ENCODE data around the gene NUP42.
"Not testable (repeated sequence)": the region's sequence is repeated elsewhere in the genome, so short reads cannot be mapped to it uniquely, and the experiment has no call there.

NUP42 gene

DNA sequence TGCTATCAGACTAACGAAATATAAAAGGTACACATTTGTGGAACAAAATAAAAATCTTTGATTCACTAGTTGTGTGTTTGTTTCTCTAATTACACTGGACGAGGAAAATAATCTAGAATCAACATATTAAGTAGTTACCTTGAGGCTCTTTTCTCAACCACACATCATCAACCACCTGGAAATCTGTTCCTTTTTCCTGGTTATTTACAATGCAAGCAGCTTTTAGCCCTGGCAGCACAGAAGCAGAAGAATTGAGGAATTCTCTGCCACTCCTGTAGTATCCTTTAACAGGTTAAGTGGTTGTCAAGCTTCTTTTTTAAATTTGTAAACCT is 23.7 kb downstream of the NUP42 start:
- no peak for DNase-seq

DNA sequence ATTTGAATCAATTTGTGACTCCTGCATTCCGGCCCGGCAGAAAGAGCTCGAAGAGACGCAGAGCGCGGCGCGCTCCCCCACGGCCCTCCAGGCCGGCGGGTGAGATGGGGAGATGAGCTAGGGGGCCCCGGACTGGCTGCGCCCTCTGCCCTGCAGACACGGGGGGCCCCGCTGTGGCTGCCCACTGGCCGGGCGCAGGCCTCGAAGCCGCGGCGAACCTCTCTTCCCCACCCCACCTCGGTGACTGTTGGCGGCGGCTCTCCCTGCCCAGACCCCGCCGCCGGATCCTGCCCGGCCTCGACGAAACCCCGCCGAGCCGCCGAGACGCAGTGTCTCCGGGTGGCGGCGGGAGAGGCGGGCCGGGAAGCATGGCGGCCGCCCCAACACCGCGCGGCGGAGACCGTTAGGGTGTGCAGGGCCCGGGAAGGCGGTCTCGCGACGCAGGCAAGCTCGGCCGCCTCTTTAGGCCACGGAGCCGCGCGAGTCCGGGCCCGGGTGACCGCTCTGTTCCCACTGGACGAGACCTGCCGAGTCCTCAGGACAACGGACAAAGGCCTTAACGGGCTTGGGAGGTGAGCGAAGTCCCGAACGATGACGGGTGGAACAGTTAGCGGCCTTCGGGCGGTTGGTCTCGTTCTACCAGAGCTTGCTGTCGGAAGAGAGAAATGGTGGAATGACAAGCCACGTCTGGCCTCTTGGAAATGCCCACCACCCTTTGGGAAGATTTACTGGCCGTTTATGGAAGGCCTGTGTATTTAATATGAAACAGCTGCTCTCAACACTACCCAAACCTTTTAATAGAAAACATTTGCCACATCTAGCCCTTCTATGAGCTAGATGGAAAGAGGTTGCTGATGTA is 24.3 kb downstream of the NUP42 start:
- no peak for DNase-seq

DNA sequence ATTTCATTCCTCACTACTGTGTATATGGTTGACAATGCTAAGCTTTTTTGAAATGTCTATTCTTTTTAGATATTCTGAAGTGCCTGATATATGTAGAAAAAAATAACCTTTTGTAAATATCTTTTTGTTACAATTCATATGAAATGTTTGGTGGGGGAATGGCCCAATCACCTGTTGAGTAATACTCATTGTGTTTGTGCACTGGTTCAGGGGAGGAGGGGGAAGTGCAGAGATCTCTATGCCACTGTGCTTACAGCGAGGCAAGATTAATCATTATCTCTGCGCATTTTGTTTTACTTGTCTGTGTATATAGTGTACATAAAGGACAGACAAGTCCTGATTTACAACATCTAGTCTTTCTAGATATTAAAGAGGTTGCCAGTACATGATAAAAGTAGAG is 25.2 kb downstream of the NUP42 start:
- no peak for DNase-seq

DNA sequence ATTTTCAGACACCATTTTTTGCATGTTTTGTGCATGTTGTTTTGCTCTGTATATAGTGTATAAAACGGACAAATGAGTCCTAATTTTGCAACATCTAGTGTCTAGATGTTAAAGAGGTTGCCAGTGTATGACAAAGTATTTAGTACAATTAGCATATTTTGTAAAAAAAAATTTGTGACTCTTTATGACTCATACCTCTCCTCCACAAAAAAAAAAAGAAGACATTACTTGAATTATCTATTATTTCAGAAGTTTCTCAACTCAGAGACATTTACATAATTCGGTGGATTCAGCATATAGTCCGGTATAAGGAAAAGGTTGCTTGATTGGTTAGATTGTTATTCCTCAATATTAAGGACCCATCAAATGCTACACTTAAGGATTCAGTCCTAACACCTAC is 26.0 kb downstream of the NUP42 start:
- no peak for DNase-seq

DNA sequence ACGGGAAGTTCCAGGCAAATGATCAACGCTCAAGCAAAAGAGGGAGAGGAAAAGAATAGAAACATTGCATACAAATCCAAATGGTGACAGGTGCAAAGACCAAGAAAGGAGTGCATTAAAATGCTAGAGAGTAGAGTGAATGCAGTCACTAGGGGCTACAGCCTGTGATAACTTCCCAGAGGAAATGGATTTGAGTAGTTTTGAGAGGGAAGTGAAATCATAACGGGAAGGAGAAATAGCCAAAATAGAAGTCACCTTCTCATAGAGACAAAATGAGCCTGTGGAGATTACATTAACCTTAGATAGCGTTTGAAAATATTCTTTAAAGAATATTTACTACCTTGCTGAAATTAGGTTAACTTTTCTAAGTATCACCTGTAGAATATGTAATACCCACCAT is 26.5 kb downstream of the NUP42 start:
- no peak for DNase-seq

DNA sequence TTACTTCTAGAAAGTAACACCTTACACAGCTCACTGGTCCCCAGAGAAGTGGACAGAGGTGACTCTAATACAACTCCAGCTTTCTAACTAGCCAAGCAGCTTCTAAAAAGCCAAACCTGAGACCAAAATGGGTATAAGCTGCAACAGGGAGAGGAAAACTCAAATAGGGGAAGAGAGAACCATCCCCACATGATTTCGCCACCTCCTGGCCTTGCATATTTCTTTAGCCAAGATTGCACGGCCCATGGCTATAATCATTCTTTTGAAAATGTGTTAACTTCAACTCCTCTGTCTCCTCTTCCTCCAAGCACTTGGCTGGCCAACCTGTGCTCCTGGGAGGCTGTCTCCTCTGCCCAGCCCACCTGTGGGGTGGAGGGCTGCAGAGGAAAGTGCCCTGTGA is 28.7 kb downstream of the NUP42 start:
- no peak for DNase-seq

DNA sequence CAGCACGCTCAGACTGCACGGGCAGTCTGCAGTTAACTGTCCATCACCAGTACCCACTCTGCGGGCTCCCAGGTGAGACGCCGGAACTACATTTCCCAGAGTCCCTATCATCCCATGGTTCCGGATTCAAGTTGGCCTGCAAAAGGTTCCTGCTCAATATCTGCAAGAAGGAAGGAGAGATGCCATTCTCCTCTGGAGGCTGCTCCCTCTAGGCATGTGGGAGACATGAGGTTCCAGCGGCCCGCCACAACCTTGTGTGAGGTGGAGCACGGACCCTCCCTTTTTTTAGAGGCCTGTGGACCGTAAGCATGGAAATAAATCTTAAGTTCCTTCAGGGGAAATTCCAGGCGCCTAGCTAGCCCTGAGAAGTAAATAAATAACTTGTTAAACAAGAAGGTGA is 29.7 kb downstream of the NUP42 start:
- DNase-seq: no peak

DNA sequence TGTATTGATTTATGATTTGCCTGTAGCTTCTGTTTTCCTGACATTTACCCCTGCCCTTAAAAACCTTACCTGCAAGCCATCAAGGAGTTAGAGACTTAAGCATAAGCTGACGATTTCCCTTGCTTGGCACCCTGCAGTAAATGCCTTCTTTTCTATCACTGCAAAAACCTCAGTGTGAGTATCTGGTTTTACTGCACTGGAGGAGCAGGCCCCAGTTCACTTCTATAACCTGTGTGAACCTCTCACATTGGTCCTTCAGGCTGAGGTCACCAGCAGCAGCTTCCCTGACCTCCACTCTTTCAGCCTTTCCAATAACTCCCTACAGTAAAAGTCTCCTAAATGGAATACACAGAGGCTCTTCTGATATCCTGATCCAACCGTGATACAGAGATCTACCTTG is 30.5 kb downstream of the NUP42 start:
- no peak for DNase-seq

DNA sequence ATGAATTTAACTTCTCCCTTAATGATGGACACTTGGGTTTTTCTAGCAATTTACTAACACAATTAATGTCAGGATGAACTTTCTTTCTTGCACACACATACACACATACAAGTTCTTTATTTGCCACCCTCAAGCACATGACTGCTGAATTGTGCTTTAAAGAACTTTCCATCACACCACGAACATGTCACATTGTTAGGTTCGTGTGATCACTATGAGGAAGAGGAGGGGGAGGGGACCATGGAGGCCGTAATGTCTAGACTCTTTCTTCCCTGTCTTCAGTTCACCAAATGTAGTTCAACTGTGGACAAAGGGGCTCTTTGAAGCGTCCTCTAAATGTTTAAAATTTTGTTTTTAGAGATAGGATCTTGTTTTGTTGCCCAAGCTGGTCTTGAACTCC is 31.0 kb downstream of the NUP42 start:
- no peak for DNase-seq

DNA sequence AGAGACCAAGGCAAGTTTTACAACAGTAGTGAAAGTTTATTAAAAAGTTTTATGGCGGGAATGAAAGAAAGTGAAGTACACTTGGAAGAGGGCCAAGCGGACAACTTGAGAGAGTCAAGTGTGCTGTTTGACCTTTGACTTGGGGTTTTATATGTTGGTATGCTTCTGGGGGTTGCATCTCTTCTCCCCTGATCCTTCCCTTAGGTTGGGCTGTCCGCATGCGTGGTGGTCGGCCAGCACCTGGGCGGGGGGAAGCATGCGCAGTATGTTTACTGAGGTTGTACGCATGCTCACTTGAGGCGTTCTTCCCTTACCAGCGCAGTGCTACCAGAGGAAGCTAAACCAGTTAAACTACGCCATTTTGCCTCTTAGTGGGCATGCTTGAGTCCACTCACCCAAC is 31.9 kb downstream of the NUP42 start:
- no peak for DNase-seq

DNA sequence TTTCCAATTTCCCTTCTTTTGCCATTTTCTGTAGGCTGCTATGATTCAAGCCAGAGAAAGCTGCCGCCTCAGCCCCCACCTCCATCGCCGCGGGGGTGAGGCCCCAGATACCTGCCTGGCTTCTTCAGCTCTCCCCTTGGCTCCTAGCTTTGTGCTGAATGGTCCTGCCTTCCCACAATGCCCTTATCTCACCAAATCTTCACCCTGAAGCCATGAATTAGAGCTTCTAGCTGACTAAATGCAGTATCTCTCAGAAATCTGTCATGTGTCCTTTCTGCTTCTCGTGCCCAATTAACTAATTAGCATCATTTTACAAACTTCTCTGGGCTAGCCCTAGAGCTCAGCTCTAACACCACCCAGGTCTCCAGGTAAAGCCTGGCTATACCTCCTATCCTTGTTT is 32.6 kb downstream of the NUP42 start:
- no peak for DNase-seq

DNA sequence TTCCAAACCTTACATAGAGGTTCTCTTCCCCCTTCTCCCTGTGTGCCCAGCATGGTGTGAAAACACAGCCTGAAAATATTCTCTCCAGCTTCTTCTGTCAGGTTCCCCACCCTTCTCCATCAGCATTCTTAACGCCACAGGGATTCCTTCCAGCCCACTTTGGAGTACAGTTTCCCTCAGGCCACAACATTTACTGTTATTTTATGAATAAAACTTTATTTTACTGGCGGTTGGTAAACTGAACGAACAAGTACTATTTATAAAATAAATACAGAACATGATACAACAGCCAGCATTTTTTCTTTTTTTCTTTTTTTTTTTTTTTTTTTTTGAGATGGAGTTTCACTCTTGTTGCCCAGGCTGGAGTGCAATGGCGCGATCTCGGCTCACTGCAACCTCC is 33.1 kb downstream of the NUP42 start:
- no peak for DNase-seq

DNA sequence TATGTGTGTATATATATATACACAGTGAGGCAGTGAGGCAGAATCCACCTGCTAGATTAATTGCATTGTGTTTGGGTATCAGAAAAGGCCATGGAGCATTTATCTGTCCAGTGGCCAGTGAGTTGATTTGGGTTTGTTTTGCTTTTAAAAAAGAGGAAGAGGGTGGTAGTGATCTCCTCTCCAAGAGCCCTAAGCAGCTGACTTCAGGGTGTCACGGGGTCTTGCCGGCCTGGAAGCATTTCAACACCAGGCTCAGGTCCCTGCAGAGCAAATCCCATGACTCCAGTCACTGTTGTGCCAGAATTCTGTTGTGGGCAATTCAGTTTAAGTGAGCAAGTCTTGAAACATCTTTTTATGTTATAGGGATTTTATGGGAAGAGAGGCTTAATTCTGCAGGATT is 34.2 kb downstream of the NUP42 start:
- no peak for DNase-seq

DNA sequence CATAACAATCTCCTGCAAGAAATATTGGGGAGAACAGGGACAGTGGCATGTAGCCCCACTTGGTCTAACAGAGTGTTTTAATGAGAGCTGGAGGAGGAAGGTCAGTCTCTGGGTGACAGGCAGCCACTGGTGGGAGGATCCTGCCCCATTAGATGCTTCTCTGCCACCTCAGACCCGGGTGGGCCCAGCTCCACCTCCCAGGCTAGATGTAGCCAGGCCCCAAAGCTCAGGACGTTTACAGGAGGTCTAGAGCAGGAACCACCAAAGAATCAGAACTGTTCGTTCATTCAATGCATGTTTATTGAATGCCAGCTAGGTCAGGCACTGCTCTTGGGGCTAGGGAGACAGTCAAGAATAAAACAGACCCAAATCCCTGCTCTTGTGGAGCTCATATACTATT is 36.3 kb downstream of the NUP42 start:
- DNase-seq: no peak

DNA sequence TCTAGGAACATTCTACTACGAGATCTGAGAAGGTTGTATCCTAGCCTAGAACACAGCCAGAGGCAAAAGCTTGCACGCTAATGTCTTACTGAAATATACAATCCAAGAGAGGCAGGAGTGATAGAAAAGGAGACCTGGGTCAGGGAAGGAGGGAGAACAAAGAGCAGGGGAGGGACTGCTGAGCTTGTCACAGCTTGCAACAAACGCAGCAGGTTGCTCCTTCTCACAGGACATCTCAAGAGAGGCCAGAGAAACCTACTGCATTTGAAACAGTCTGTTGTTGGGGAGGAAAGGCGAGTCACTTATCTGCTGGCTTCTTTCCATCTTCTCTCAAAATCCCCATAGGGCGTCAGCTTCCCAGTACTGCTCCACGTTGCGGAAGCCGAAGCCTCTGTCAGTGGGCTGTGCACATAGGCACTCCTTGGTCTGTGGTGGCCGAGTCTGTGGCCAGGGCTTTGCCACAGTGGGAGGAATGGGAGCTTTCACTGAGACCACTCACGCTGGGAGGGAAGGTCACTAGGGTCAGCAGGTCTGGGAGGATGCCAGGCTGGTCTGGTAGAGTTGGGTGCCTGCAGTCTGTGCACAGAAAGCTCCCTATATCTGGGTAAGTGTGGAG is 39.0 kb downstream of the NUP42 start:
- DNase-seq: no peak

DNA sequence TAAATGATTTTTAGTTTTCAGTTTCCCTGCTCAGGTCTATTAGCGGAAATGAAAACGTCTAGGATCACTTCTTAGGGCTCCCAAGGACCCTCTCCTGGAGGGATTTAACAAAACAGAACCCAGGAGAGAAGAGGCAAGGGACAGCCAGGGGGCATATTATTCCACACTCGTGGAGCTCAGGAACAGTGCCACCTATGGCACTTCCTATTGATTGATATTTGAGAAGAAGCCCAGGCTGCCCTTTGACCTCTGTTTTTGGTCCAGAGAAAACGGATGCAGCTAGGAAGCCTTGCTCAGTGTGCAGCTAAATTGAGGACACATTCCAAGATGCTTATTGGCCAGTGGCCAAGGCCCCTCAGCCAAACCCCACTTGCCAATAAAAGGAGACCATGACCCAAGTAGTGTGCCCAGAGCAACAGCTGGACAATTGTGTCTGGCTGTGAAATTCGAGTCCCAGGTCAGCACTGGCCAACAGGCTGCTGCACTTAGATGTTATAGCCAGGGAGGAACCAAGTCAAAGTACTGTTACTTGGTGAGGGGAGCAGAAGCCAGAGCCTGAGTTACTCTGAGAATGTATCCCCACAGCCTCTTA is 40.7 kb downstream of the NUP42 start:
- DNase-seq: no peak

DNA sequence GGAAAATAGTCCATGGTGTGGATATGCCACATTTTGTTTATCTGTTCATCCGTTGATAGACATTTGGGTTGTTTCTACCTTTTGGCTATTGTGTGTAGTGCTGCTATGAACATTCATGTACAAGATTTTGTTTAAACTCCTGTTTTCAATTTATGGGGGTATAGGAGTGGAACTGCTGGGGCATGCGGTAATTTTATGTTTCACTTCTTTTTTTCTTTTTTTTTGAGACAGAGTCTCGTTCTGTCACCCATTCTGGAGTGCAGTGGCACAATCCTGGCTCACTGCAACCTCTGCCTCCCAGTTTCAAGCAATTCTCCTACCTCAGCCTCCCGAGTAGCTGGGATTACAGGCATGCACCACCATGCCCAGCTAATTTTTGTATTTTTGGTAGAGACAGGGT is 42.5 kb downstream of the NUP42 start:
- not testable (repeated sequence) for DNase-seq

DNA sequence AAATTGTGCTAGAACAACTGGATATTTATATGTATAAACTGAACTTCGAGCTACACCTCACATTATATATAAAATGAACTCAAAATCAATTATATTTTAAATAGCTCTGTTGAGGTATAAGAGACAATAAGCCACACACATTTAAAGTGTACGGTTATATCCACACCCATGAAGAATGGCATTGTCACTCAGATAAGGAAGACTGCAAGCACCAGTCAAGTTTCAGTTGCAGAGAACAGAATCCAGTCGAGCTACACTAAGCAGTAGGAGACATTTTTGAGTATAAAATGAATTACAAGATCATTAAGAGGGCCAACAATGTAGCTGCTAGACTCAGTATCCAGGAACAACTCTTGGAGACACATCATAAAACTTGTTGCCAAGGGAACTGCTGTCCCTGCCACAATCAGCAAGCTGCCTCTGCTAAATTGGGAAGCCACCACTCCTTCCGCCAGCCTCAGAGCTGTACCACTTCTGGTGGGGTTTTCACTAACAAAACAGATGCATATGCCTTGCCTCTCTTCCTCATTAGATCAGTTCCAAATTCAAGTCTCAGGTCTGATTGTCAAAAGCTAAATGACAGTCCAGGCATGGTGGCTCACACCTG is 45.1 kb downstream of the NUP42 start:
- no peak for DNase-seq

DNA sequence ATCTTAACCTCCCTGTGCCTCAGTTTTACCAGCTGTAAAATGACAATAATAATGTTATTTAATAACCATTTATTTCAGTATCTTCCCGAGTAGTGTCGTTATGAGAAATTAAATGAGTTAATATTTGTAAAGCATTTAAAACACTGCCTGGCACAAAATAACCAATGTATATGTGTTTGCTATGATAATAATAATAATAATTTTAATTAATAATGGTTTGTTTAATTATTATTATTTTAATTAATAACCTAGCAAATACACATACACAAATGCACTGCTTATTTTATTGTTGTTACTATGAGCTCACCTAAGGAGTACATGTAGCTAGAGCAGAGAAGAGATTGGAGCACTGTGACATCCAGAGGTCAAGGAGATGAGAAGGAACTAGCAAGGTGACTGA is 46.6 kb downstream of the NUP42 start:
- DNase-seq: no peak

DNA sequence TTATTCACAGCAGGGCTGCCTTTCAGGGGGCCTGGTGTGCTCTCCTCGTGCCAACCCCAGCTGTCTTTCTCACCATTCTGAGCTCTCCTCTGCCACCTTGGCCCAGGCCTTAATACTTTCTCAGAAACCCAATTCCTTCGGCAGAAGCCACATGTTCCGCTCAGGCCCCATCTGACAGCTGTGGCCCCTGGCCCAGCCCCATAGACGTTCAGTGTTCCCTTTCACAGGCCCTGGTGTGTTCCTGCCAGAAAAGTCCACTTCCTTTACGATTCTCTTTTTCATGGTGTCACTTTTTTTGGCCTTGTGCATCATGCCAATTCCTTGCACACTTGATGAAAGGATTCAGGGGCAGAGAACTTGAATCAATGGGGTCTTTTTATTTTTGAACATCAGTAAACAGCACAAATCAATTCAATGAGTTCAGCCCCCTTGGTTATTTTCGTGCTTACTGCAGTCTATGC is 48.8 kb downstream of the NUP42 start:
- no peak for DNase-seq

DNA sequence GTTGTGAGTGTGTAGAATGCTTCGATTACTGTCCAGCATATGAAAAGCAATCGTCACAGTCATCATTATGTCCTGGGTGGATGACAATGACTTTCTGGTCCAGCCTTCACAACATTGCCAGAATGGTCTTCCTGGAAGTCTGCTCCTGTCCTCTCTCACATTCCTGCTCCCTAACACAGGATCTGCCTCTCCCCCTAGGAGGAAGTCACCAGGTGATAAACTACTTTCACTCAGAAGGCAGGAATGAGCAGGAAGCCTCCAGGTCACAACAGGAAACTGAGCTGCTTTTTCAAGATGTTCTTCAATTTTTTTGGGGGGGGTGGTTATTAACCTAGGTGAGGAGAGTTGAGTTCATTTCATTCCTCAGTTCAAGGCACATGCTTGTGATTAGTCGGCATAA is 51.1 kb downstream of the NUP42 start:
- DNase-seq: no peak

DNA sequence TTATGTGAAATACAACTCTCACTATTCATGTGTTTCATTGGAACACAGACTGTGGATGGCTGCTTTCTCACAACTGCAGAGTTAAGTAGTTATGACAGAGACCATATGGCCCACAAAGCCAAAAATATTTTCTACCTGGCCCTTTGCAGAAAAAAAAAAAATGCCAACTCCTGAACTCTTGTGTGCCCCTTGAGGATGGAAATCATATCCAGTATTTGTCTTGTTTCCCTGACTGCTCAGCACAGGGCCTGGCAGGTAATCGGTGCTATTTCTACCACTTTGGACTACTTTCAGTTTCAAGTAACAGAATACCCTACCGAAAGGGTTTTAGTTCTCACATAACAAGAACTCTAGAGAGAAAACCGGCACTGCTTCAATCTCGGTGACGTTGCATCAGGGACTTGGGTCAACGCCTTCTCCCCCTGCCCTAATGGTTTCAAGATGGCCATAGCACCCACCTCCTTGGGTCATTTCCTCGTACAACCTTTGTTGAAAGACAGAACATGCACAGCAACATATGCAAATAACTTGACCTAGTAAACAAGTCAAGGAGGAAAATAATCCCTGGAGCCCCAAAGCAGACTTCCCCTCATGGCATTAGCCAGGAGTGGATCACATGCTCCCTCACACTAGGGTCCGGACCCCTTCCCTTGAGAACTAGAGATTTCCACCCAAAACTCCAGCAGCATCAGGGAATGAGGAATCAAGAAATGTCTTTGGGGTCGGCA is 52.9 kb downstream of the NUP42 start:
- DNase-seq: no peak

DNA sequence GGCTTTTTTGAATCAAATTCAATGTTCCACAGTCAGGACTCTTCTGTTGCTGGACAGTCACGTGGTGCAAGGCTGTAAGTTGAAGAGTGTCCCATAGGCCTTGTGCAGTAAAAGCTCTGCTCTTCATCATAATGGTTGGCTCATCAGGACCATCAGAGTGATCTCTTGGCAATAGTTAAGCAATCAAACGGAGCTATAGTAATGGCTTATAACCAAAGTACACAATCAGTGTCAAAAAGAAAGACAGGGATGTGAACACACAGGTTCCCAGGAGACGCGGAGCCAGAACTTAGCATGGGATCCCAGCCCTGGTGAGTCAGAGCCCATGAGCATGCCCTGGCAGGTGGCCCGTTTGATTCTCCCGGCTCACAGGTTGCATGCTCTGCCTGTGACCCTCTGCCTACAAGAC is 54.0 kb downstream of the NUP42 start:
- DNase-seq: no peak

Measured in stimulated activated CD4-positive, alpha-beta T cell treated with anti-CD3 and anti-CD28 coated beads, Interleukin-4, amount 100 ng/mL, for 4 hours (primary cell).